Activated CD8-positive, alpha-beta memory T cell treated with anti-CD3 and anti-CD28 coated beads, Interleukin-2, amount 50 U/mL, for 1 hour (primary cell): ENCODE results near the gene OGT.
A peak's percentile ranks its signal among the peaks of the same experiment; 100 is the strongest.

Source experiments
- DNase-seq: peaks from one replicate; pipeline ENCODE4 v3.0.0-alpha.2; 2020; ENCODE audit errors: extremely low read depth

Gene OGT

DNA sequence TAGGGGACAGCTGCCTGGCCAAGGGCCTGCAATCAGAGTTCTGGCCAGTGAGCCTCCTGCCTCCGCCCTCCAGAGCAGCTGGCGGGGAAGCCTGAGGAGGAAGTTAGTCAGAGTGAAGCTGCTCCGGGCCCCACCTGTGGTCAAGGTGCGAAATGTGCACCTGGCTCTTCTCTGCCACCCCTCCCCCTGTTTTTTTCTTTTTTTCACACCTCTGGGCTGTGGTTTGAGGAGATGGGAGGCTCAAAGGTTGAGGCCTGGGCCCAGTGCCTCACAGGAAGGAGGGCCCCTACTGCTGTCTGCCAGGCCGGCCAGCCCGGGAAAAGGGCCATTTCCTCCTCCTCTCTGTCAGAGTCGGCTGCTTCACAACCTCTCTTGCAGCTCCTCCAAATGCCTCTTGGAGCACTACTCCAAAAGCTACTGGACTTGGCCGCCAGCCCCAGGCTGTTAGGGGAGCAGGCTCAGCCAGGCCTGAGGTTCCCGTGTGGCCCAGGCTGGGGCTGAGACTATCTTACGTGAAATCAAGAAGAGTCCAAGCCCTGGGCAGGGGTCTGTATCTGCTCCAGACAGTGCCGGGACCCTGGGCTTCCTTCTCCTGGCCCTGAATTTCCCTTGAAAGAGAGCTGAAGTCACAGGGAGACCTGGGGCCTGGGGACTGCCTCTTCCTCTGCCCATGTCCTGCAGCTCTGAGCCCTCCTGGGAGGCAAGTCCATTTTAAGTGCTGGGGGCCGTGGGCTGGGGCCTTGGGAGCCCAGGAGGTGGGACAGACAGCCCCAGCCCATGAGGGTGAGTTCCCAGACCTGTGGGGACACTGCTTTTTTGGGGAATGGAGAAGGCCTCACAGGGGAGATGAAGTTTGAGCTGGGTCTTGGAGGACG is 89.9 kb downstream of the OGT start:
- peak; percentile 55 for DNase-seq

DNA sequence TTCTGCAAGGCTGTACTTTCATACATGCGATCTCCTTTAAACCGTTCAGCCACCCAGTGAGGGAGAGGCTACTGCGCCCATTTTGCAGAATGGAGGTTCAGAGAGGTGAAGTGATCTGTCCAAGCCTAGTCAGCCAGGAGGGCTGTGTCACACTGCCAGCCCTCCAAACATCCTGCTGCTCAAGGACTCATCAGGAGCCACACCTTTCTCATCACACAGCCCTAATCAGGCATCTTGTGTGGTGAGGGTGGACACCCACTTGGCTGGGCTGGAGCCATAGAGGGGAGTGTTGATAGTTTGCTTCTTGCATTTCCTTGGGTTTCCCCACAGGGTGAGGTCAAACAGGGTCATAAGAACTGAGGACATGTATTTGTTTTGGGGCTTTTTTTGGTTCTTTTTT is 90.8 kb downstream of the OGT start:
- DNase-seq = no peak

DNA sequence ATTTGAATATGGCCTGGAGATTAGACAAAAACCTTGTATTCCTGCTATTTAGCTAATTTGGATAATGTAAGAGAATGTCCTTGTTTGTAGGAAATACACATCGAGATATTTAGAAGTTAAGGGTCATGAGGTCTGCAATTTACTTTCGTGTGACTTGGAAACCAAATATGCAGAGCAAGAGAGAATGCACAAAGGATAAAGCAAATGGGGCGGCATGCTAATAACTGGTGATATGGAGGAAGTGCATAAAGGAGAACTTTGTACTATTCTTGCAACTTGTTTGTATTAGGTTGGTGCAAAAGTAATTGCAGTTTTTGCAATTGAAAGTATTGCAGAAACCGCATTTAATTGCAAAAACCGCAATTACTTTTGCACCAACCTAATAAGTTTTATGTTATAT is 92.6 kb downstream of the OGT start:
- no peak for DNase-seq
